A673 (cell line): ENCODE results near the gene ASAP2.

Experiments used
- EZH2 ChIP-seq: fragments of 200-600 bp; sonication (generic); IDR thresholded peaks from 2 replicates; pipeline ENCODE4 v1.6.1; 2017; ENCODE audit warnings: borderline replicate concordance, low read depth, mild to moderate bottlenecking, mixed read lengths, antibody characterized with exemption, low read length; ENCODE audit not compliant: poor library complexity, severe bottlenecking
- TF ChIP-seq, protein P1 (sequence below): fragments of 300-800, 200-600 bp; sonication (generic); conservative IDR thresholded peaks from 2 replicates; pipeline ENCODE4 v1.5.1; 2017; ENCODE audit warnings: low read depth, mild to moderate bottlenecking, antibody characterized with exemption, low read length, moderate library complexity, mixed read lengths

DNA sequence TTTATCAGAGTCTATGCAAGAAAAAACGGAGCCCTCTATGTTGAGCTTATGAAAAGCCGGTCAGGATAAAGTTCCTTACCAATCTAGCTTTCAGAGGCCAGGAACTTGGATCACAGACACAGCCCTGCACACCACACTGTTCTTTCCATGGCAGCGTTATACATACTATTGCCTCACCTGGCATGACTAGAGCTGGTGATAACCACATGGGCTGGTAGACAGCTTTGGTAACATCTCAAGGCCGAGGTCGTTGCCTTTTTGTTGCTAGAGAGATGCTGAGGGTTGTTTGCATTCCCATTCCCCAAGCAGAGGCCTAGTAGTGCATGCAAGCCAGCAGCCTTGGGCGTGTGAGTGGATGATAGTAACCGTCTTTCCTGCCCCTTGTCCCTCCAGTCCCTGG, 138.7 kb downstream of the ASAP2 start:
- TF ChIP-seq, protein P1, sequence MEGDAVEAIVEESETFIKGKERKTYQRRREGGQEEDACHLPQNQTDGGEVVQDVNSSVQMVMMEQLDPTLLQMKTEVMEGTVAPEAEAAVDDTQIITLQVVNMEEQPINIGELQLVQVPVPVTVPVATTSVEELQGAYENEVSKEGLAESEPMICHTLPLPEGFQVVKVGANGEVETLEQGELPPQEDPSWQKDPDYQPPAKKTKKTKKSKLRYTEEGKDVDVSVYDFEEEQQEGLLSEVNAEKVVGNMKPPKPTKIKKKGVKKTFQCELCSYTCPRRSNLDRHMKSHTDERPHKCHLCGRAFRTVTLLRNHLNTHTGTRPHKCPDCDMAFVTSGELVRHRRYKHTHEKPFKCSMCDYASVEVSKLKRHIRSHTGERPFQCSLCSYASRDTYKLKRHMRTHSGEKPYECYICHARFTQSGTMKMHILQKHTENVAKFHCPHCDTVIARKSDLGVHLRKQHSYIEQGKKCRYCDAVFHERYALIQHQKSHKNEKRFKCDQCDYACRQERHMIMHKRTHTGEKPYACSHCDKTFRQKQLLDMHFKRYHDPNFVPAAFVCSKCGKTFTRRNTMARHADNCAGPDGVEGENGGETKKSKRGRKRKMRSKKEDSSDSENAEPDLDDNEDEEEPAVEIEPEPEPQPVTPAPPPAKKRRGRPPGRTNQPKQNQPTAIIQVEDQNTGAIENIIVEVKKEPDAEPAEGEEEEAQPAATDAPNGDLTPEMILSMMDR = no peak
- no peak for TF ChIP-seq EZH2
